Transverse colon (tissue), 3 donors: ENCODE data around the gene CRADD.

Experiments used
- EP300 ChIP-seq: sonication (generic); formaldehyde crosslinking; IDR thresholded peaks from one replicate; pipeline ENCODE4 v1.6.1; 2017; ENCODE audit warnings: antibody characterized with exemption, low read depth
- POLR2A ChIP-seq: fragments of 450-650 bp; IDR thresholded peaks from one replicate; pipeline ENCODE4 v1.6.1; 2016; ENCODE audit warnings: antibody characterized with exemption, mild to moderate bottlenecking, moderate library complexity
- TF ChIP-seq, protein P1 (sequence below), 5 experiments: fragments of 200-600 bp in 3 of 5; fragments of 450-650 bp in 2 of 5; sonication (generic) in 3 of 5; IDR thresholded peaks; 1 replicate in 2 of 5; 2 replicates in 3 of 5; pipeline ENCODE4 v1.5.1; 2016 to 2017; ENCODE audit warnings: antibody characterized with exemption in 5 of 5, inconsistent platforms in 3 of 5, mild to moderate bottlenecking in 2 of 5, moderate library complexity in 1 of 5

DNA sequence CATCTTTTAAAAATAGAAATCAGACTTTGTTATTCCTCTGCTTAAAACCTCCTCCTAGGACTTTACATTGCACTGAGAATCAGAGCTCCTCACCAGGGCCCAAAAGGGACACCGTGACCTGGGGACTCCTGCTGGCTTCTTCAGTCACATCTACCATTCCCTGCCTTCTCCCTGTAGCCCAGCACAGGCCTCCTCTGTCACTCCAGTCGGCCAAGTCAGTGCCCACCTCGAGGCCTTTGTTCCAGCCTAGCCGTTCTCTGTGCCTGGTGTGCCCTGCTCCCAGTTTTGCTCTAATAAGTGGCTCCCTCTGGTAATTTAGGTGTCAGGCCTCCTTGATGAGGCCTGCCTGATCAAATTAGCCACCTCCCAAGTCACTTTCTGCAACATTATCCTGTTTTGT lies 27.4 kb downstream of the CRADD start:
- TF ChIP-seq, protein P1, sequence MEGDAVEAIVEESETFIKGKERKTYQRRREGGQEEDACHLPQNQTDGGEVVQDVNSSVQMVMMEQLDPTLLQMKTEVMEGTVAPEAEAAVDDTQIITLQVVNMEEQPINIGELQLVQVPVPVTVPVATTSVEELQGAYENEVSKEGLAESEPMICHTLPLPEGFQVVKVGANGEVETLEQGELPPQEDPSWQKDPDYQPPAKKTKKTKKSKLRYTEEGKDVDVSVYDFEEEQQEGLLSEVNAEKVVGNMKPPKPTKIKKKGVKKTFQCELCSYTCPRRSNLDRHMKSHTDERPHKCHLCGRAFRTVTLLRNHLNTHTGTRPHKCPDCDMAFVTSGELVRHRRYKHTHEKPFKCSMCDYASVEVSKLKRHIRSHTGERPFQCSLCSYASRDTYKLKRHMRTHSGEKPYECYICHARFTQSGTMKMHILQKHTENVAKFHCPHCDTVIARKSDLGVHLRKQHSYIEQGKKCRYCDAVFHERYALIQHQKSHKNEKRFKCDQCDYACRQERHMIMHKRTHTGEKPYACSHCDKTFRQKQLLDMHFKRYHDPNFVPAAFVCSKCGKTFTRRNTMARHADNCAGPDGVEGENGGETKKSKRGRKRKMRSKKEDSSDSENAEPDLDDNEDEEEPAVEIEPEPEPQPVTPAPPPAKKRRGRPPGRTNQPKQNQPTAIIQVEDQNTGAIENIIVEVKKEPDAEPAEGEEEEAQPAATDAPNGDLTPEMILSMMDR (IDR thresholded peaks at IDR 0.05): no peak
- no peak for TF ChIP-seq EP300
- TF ChIP-seq POLR2A: no peak
